ENCODE results near the gene PARP8.
"Not testable (repeated sequence)": the region's sequence is repeated elsewhere in the genome, so short reads cannot be mapped to it uniquely, and the experiment has no call there.

Gene PARP8

GRCh38 chr5:50666261-50667022 lies at the start of gene PARP8:
TSS of gene PARP8 (plus strand) at chr5:50666637. CDS start at chr5:50667096, 459 bp downstream.
- Histone ChIP-seq H3K36me3 (ENCODE audit: control insufficient read depth in 5 of 5, insufficient read depth in 5 of 5, low read length in 5 of 5) (no peaks in the 10 kb centered on the region), H3K4me3 (ENCODE audit: low read depth in 1 of 5, low read length in 5 of 5) (peak within 1 kb of the TSS; percentile 83 to 95 (median 90)), H3K9ac (ENCODE audit: low read length in 5 of 5) (peak within 1 kb of the TSS; percentile 68 to 89 (median 86)), H3K27me3 (ENCODE audit: control insufficient read depth in 5 of 5, insufficient read depth in 4 of 5, low read length in 5 of 5) (no peaks in the 10 kb centered on the region), H3K9me3 (ENCODE audit: control insufficient read depth in 5 of 5, low read length in 5 of 5) (no peaks in the 10 kb centered on the region), H3K4me1 (ENCODE audit: control insufficient read depth in 5 of 5, insufficient read depth in 5 of 5, low read length in 5 of 5) (peaks cover 0 to 26% (median 8%) of the 10 kb centered on the region in 5 donors), H3K27ac (ENCODE audit: low read depth, low read length) (peak within 1 kb of the TSS; percentile 75)

- Histone ChIP-seq H3K9me3 (ENCODE audit: control insufficient read depth in 5 of 5, low read length in 5 of 5) (no peaks in the 10 kb centered on the region), H3K27ac (ENCODE audit: low read depth, low read length) (no peak overlapping the region), H3K4me3 (ENCODE audit: low read depth in 1 of 5, low read length in 5 of 5) (no peak overlapping the region), H3K4me1 (ENCODE audit: control insufficient read depth in 5 of 5, insufficient read depth in 5 of 5, low read length in 5 of 5) (no peaks in the 10 kb centered on the region), H3K9ac (ENCODE audit: low read length in 5 of 5) (no peak overlapping the region), H3K27me3 (ENCODE audit: control insufficient read depth in 5 of 5, insufficient read depth in 4 of 5, low read length in 5 of 5) (no peaks in the 10 kb centered on the region), H3K36me3 (ENCODE audit: control insufficient read depth in 5 of 5, insufficient read depth in 5 of 5, low read length in 5 of 5) (no peaks in the 10 kb centered on the region)
Observed at GRCh38 chr5:50623666-50624065, 42.8 kb upstream of the PARP8 start.

GRCh38 chr5:50634866-50635265 lies 31.6 kb upstream of the PARP8 start:
- not testable (repeated sequence) for H3K4me1 ChIP-seq (ENCODE audit: control insufficient read depth in 5 of 5, insufficient read depth in 5 of 5, low read length in 5 of 5); H3K27me3 ChIP-seq (ENCODE audit: control insufficient read depth in 5 of 5, insufficient read depth in 4 of 5, low read length in 5 of 5); H3K27ac ChIP-seq (ENCODE audit: low read depth, low read length); H3K4me3 ChIP-seq (ENCODE audit: low read depth in 1 of 5, low read length in 5 of 5); H3K36me3 ChIP-seq (ENCODE audit: control insufficient read depth in 5 of 5, insufficient read depth in 5 of 5, low read length in 5 of 5); H3K9ac ChIP-seq (ENCODE audit: low read length in 5 of 5); H3K9me3 ChIP-seq (ENCODE audit: control insufficient read depth in 5 of 5, low read length in 5 of 5)

- H3K4me1 ChIP-seq (ENCODE audit: control insufficient read depth in 5 of 5, insufficient read depth in 5 of 5, low read length in 5 of 5); H3K27me3 ChIP-seq (ENCODE audit: control insufficient read depth in 5 of 5, insufficient read depth in 4 of 5, low read length in 5 of 5); H3K9ac ChIP-seq (ENCODE audit: low read length in 5 of 5); H3K4me3 ChIP-seq (ENCODE audit: low read depth in 1 of 5, low read length in 5 of 5); H3K36me3 ChIP-seq (ENCODE audit: control insufficient read depth in 5 of 5, insufficient read depth in 5 of 5, low read length in 5 of 5); H3K9me3 ChIP-seq (ENCODE audit: control insufficient read depth in 5 of 5, low read length in 5 of 5); H3K27ac ChIP-seq (ENCODE audit: low read depth, low read length): not testable (repeated sequence)
Observed at GRCh38 chr5:50637576-50637975, 28.9 kb upstream of the PARP8 start.

GRCh38 chr5:50646591-50646990 lies 19.8 kb upstream of the PARP8 start:
- no peak overlapping the region for H3K4me3 ChIP-seq (ENCODE audit: low read depth in 1 of 5, low read length in 5 of 5)
- H3K4me1 ChIP-seq (ENCODE audit: control insufficient read depth in 5 of 5, insufficient read depth in 5 of 5, low read length in 5 of 5) = no peaks in the 10 kb centered on the region
- H3K27ac ChIP-seq (ENCODE audit: low read depth, low read length) = no peak overlapping the region
- H3K9me3 ChIP-seq (ENCODE audit: control insufficient read depth in 5 of 5, low read length in 5 of 5) = no peaks in the 10 kb centered on the region
- H3K9ac ChIP-seq (ENCODE audit: low read length in 5 of 5) = no peak overlapping the region
- no peaks in the 10 kb centered on the region for H3K36me3 ChIP-seq (ENCODE audit: control insufficient read depth in 5 of 5, insufficient read depth in 5 of 5, low read length in 5 of 5)
- H3K27me3 ChIP-seq (ENCODE audit: control insufficient read depth in 5 of 5, insufficient read depth in 4 of 5, low read length in 5 of 5) = no peaks in the 10 kb centered on the region

- no peaks in the 10 kb centered on the region for H3K4me1 ChIP-seq (ENCODE audit: control insufficient read depth in 5 of 5, insufficient read depth in 5 of 5, low read length in 5 of 5)
- no peaks in the 10 kb centered on the region for H3K36me3 ChIP-seq (ENCODE audit: control insufficient read depth in 5 of 5, insufficient read depth in 5 of 5, low read length in 5 of 5)
- no peak overlapping the region for H3K4me3 ChIP-seq (ENCODE audit: low read depth in 1 of 5, low read length in 5 of 5)
- no peaks in the 10 kb centered on the region for H3K27me3 ChIP-seq (ENCODE audit: control insufficient read depth in 5 of 5, insufficient read depth in 4 of 5, low read length in 5 of 5)
- H3K9me3 ChIP-seq (ENCODE audit: control insufficient read depth in 5 of 5, low read length in 5 of 5) = no peaks in the 10 kb centered on the region
- H3K27ac ChIP-seq (ENCODE audit: low read depth, low read length) = no peak overlapping the region
- H3K9ac ChIP-seq (ENCODE audit: low read length in 5 of 5) = no peak overlapping the region
Observed at GRCh38 chr5:50647726-50648125, 18.7 kb upstream of the PARP8 start.

GRCh38 chr5:50653946-50654345 lies 12.5 kb upstream of the PARP8 start:
- H3K27ac ChIP-seq (ENCODE audit: low read depth, low read length) = no peak overlapping the region
- no peaks in the 10 kb centered on the region for H3K27me3 ChIP-seq (ENCODE audit: control insufficient read depth in 5 of 5, insufficient read depth in 4 of 5, low read length in 5 of 5)
- no peak overlapping the region for H3K4me3 ChIP-seq (ENCODE audit: low read depth in 1 of 5, low read length in 5 of 5)
- no peaks in the 10 kb centered on the region for H3K4me1 ChIP-seq (ENCODE audit: control insufficient read depth in 5 of 5, insufficient read depth in 5 of 5, low read length in 5 of 5)
- no peaks in the 10 kb centered on the region for H3K36me3 ChIP-seq (ENCODE audit: control insufficient read depth in 5 of 5, insufficient read depth in 5 of 5, low read length in 5 of 5)
- no peaks in the 10 kb centered on the region for H3K9me3 ChIP-seq (ENCODE audit: control insufficient read depth in 5 of 5, low read length in 5 of 5)
- no peak overlapping the region for H3K9ac ChIP-seq (ENCODE audit: low read length in 5 of 5)

GRCh38 chr5:50655067-50655809 lies 11.2 kb upstream of the PARP8 start:
- H3K9ac ChIP-seq (ENCODE audit: low read length in 5 of 5) = no peak overlapping the region
- no peaks in the 10 kb centered on the region for H3K27me3 ChIP-seq (ENCODE audit: control insufficient read depth in 5 of 5, insufficient read depth in 4 of 5, low read length in 5 of 5)
- no peaks in the 10 kb centered on the region for H3K9me3 ChIP-seq (ENCODE audit: control insufficient read depth in 5 of 5, low read length in 5 of 5)
- H3K27ac ChIP-seq (ENCODE audit: low read depth, low read length) = no peak overlapping the region
- H3K4me1 ChIP-seq (ENCODE audit: control insufficient read depth in 5 of 5, insufficient read depth in 5 of 5, low read length in 5 of 5) = no peaks in the 10 kb centered on the region
- no peak overlapping the region for H3K4me3 ChIP-seq (ENCODE audit: low read depth in 1 of 5, low read length in 5 of 5)
- no peaks in the 10 kb centered on the region for H3K36me3 ChIP-seq (ENCODE audit: control insufficient read depth in 5 of 5, insufficient read depth in 5 of 5, low read length in 5 of 5)

- Histone ChIP-seq H3K4me3 (ENCODE audit: low read depth in 1 of 5, low read length in 5 of 5) (no peak overlapping the region), H3K9me3 (ENCODE audit: control insufficient read depth in 5 of 5, low read length in 5 of 5) (no peaks in the 10 kb centered on the region), H3K4me1 (ENCODE audit: control insufficient read depth in 5 of 5, insufficient read depth in 5 of 5, low read length in 5 of 5) (no peaks in the 10 kb centered on the region), H3K9ac (ENCODE audit: low read length in 5 of 5) (no peak overlapping the region), H3K36me3 (ENCODE audit: control insufficient read depth in 5 of 5, insufficient read depth in 5 of 5, low read length in 5 of 5) (no peaks in the 10 kb centered on the region), H3K27me3 (ENCODE audit: control insufficient read depth in 5 of 5, insufficient read depth in 4 of 5, low read length in 5 of 5) (no peaks in the 10 kb centered on the region), H3K27ac (ENCODE audit: low read depth, low read length) (no peak overlapping the region)
Observed at GRCh38 chr5:50655810-50656205, 10.6 kb upstream of the PARP8 start.

GRCh38 chr5:50657044-50657443 lies 9.4 kb upstream of the PARP8 start:
- Histone ChIP-seq H3K27me3 (ENCODE audit: control insufficient read depth in 5 of 5, insufficient read depth in 4 of 5, low read length in 5 of 5) (no peaks in the 10 kb centered on the region), H3K27ac (ENCODE audit: low read depth, low read length) (no peak overlapping the region), H3K4me1 (ENCODE audit: control insufficient read depth in 5 of 5, insufficient read depth in 5 of 5, low read length in 5 of 5) (no peaks in the 10 kb centered on the region), H3K36me3 (ENCODE audit: control insufficient read depth in 5 of 5, insufficient read depth in 5 of 5, low read length in 5 of 5) (no peaks in the 10 kb centered on the region), H3K9me3 (ENCODE audit: control insufficient read depth in 5 of 5, low read length in 5 of 5) (no peaks in the 10 kb centered on the region), H3K9ac (ENCODE audit: low read length in 5 of 5) (no peak overlapping the region), H3K4me3 (ENCODE audit: low read depth in 1 of 5, low read length in 5 of 5) (no peak overlapping the region)

Data from subcutaneous abdominal adipose tissue (tissue), 5 donors.